ENCODE data around the gene TMEM163. TPM values are rescaled to one million over a fixed set of nuclear protein-coding genes. Genes with fewer than 3 reads are reported as not detected.

Gene TMEM163
- total RNA-seq, 2 experiments from 2014 or later, result 0.51 TPM; not detected in 1

DNA sequence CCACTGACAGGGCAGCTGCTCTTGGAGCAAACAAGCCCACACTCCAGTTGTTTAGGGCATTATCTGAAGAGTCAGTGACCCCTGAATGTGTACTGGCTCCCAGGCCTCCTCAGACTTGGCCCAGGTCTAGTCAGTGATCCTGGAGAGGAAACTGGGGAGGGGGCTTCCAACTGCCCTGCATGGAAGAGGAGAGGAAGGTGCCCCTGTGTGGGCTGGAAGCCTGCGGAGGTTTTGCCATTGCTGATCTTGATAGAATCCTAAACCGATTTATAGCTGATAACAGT, 267.5 kb downstream of the TMEM163 start:
- intact Hi-C loops (cut with micrococcal nuclease; ENCODE audit: unreplicated experiment), result no loop called here

DNA sequence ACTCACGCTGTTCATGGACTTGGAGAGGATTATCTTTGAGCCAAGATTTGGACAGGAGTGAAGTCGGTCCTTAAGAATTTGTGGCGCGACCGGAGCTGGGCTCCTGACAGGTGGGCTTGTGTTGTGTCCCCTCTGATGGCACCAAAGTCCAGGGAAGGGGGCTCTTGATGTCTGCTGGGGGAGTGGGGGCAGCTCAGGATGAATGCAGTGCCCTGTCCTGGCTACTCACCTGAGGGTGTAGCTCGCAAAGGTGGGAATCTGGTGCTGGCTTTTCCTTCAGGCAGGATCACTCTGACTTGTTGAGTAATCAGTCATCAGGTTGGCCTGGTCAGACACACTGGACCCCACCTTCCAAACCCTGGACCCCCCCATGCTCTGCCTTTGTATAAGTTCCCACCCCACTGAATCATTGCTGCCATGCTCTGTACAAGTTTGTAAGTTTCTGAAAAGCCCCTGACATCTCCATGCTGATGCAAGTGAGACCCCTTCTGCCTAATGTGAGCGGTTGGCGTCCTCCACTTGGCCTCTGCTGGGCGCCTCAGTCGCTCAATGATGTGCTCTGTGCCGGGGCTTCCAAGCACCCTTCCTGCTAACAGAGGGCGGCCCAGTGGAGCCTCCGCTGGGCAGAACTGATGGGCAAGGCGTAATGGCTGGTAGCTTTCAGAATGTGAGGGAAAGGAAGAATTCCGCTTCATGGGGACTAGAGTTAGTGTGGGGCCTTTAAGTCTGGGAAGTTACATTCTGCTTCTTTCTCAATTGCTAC, 268.9 kb downstream of the TMEM163 start:
- H3K4me1 ChIP-seq (ENCODE audit: insufficient read depth, low read length, poor library complexity, severe bottlenecking), result no peaks in the 10 kb centered on the region
- no peak for TF ChIP-seq EZH2phosphoT487 (IDR thresholded peaks at IDR 0.05; ENCODE audit: borderline replicate concordance, low read depth, low read length)
- TF ChIP-seq, protein P1, sequence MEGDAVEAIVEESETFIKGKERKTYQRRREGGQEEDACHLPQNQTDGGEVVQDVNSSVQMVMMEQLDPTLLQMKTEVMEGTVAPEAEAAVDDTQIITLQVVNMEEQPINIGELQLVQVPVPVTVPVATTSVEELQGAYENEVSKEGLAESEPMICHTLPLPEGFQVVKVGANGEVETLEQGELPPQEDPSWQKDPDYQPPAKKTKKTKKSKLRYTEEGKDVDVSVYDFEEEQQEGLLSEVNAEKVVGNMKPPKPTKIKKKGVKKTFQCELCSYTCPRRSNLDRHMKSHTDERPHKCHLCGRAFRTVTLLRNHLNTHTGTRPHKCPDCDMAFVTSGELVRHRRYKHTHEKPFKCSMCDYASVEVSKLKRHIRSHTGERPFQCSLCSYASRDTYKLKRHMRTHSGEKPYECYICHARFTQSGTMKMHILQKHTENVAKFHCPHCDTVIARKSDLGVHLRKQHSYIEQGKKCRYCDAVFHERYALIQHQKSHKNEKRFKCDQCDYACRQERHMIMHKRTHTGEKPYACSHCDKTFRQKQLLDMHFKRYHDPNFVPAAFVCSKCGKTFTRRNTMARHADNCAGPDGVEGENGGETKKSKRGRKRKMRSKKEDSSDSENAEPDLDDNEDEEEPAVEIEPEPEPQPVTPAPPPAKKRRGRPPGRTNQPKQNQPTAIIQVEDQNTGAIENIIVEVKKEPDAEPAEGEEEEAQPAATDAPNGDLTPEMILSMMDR (conservative IDR thresholded peaks at IDR 0.05; ENCODE audit: low read length), result no peak
- CTCF ChIA-PET (ENCODE audit: unreplicated experiment), result interaction anchor here (1.9 kb wide), 1 partner anchor 332 kb away, joined by 10 read pairs; no protein-coding TSS in a partner anchor
- DNase-seq (ENCODE audit: low spot score), result no peak
- intact Hi-C loops (cut with micrococcal nuclease; ENCODE audit: unreplicated experiment), result loop anchor here (1.0 kb wide), 2 partner anchors 332 to 564 kb away; no protein-coding TSS in a partner anchor
- no peak overlapping the region for H3K4me3 ChIP-seq (ENCODE audit: low read depth, low read length, poor library complexity, severe bottlenecking)
- no peak overlapping the region for H2AFZ ChIP-seq (ENCODE audit: low read length)
- no TSS peak for BruUV-seq (replicated peaks)
- no peaks in the 10 kb centered on the region for H4K20me1 ChIP-seq (ENCODE audit: insufficient read depth, low read length)
- no peak overlapping the region for H3K27ac ChIP-seq (ENCODE audit: low read depth, low read length, poor library complexity, severe bottlenecking)
- peaks cover 9% of the 10 kb centered on the region; the same call in 1 of the 2 replicates for H3K36me3 ChIP-seq (ENCODE audit: insufficient read depth, low read length)
- H3K9me2 ChIP-seq (ENCODE audit: insufficient read depth, low read length), result no peaks in the 10 kb centered on the region
- no peaks in the 10 kb centered on the region for H3K9me3 ChIP-seq (ENCODE audit: low read length)
- no peak overlapping the region for H3K4me2 ChIP-seq (ENCODE audit: low read length)
- no peaks in the 10 kb centered on the region for H3K79me2 ChIP-seq (ENCODE audit: insufficient read depth, low read depth, low read length)
- POLR2A ChIA-PET, result no interaction called here

More for the DNA sequence above, 267.5 kb downstream of the TMEM163 start:
- no peak overlapping the region for H3K4me2 ChIP-seq (ENCODE audit: low read length)
- DNase-seq (ENCODE audit: low spot score), result no peak
- no peaks in the 10 kb centered on the region for H4K20me1 ChIP-seq (ENCODE audit: insufficient read depth, low read length)
- TF ChIP-seq EZH2phosphoT487 (IDR thresholded peaks at IDR 0.05; ENCODE audit: borderline replicate concordance, low read depth, low read length), result no peak
- TF ChIP-seq, protein P1 (conservative IDR thresholded peaks at IDR 0.05; ENCODE audit: low read length), result no peak
- no peak overlapping the region for H2AFZ ChIP-seq (ENCODE audit: low read length)
- no peaks in the 10 kb centered on the region for H3K79me2 ChIP-seq (ENCODE audit: insufficient read depth, low read depth, low read length)
- no TSS peak for BruUV-seq (replicated peaks)
- CTCF ChIA-PET (ENCODE audit: unreplicated experiment), result interaction anchor here (0.6 to 1.9 kb wide), 5 partner anchors 9 to 333 kb away, joined by 3 to 10 read pairs (median 4); no protein-coding TSS in a partner anchor
- POLR2A ChIA-PET, result interaction anchor here (0.6 to 1.3 kb wide), 4 partner anchors 9 to 197 kb away, joined by 3 to 6 read pairs (median 5); partner anchors contain the start of gene MGAT5
- H3K9me2 ChIP-seq (ENCODE audit: insufficient read depth, low read length), result no peaks in the 10 kb centered on the region
- H3K36me3 ChIP-seq (ENCODE audit: insufficient read depth, low read length), result peaks cover 9% of the 10 kb centered on the region; the same call in 1 of the 2 replicates
- H3K9me3 ChIP-seq (ENCODE audit: low read length), result no peaks in the 10 kb centered on the region
- no peak overlapping the region for H3K4me3 ChIP-seq (ENCODE audit: low read depth, low read length, poor library complexity, severe bottlenecking)
- no peak overlapping the region for H3K27ac ChIP-seq (ENCODE audit: low read depth, low read length, poor library complexity, severe bottlenecking)
- H3K4me1 ChIP-seq (ENCODE audit: insufficient read depth, low read length, poor library complexity, severe bottlenecking), result no peaks in the 10 kb centered on the region

DNA sequence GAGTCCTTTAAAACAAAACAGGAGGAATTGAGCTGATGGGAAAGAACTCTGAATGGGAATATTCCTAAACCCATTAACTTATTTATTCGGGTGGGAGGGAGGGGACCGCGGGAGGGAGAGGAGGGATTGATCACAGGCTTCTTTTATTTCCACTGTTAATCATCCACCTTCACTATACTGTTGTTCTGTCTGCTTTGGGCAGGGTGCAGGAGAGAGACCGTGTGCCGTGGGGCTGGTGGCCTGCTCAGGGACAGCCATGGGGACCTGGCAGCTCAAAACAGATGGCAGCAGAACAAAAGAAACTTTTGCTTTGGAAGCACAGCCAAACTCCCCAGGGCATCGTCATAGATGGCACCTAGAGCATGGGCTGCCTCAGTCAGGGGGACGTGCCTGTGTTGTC, 269.6 kb downstream of the TMEM163 start:
- Histone ChIP-seq H3K9me3 (ENCODE audit: low read length) (no peaks in the 10 kb centered on the region), H4K20me1 (ENCODE audit: insufficient read depth, low read length) (no peaks in the 10 kb centered on the region), H3K4me2 (ENCODE audit: low read length) (no peak overlapping the region), H3K9me2 (ENCODE audit: insufficient read depth, low read length) (no peaks in the 10 kb centered on the region), H3K4me3 (ENCODE audit: low read depth, low read length, poor library complexity, severe bottlenecking) (no peak overlapping the region), H3K4me1 (ENCODE audit: insufficient read depth, low read length, poor library complexity, severe bottlenecking) (no peaks in the 10 kb centered on the region), H3K27ac (ENCODE audit: low read depth, low read length, poor library complexity, severe bottlenecking) (no peak overlapping the region), H3K79me2 (ENCODE audit: insufficient read depth, low read depth, low read length) (no peaks in the 10 kb centered on the region), H3K36me3 (ENCODE audit: insufficient read depth, low read length) (peaks cover 16% of the 10 kb centered on the region; the same call in 1 of the 2 replicates), H2AFZ (ENCODE audit: low read length) (no peak overlapping the region)
- no TSS peak for BruUV-seq (replicated peaks)
- no peak for TF ChIP-seq EZH2phosphoT487 (IDR thresholded peaks at IDR 0.05; ENCODE audit: borderline replicate concordance, low read depth, low read length)
- TF ChIP-seq, protein P1 (conservative IDR thresholded peaks at IDR 0.05; ENCODE audit: low read length), result no peak
- DNase-seq (ENCODE audit: low spot score), result no peak
- CTCF ChIA-PET (ENCODE audit: unreplicated experiment), result interaction anchor here (0.5 kb wide), 1 partner anchor 1065 kb away, joined by 3 read pairs; no protein-coding TSS in a partner anchor
- POLR2A ChIA-PET, result no interaction called here
- intact Hi-C loops (cut with micrococcal nuclease; ENCODE audit: unreplicated experiment), result no loop called here

All from OCI-LY7 (cell line).